CD4-positive, alpha-beta T cell treated with Interleukin-17A for 4 hours (primary cell): ENCODE data around the gene EPN3.

Experiments
- DNase-seq: peaks from one replicate; pipeline ENCODE4 v3.0.0-alpha.2; 2020; ENCODE audit warnings: mixed read lengths

Gene EPN3

DNA sequence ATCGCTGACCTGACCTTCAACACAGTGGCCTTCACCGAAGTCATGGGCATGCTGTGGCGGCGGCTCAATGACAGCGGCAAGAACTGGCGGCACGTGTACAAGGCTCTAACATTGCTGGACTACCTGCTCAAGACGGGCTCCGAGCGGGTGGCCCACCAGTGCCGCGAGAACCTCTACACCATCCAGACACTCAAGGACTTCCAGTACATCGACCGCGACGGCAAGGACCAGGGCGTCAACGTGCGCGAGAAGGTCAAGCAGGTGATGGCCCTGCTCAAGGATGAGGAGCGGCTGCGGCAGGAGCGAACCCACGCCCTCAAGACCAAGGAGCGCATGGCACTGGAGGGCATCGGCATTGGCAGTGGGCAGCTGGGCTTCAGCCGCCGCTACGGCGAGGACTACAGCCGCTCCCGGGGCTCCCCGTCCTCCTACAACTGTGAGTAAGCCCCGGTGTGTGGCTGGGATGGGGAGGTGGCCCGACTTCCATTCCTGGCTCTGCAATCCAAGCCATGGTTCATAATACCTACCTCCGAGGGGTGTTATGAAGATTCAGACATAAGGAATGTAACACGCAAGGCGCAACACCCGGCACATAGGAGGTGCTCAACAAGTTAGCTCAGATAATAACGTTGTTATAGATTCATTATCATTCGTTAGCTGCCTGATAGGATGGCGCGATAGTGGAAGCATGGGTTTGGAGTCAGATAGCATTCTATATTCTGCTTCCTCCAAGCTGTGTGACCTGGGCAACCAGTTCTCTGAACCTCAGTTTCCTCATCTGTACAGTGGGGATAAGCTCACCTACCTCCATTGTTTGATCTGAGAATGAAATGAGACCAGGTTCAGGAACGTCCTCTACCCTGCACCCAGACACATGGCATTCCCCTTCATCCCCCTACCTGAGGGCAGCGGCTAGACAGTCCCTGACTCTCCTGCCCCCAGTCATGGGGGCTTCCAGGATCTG lies 4.4 kb downstream of the EPN3 start:
- DNase-seq = no peak

DNA sequence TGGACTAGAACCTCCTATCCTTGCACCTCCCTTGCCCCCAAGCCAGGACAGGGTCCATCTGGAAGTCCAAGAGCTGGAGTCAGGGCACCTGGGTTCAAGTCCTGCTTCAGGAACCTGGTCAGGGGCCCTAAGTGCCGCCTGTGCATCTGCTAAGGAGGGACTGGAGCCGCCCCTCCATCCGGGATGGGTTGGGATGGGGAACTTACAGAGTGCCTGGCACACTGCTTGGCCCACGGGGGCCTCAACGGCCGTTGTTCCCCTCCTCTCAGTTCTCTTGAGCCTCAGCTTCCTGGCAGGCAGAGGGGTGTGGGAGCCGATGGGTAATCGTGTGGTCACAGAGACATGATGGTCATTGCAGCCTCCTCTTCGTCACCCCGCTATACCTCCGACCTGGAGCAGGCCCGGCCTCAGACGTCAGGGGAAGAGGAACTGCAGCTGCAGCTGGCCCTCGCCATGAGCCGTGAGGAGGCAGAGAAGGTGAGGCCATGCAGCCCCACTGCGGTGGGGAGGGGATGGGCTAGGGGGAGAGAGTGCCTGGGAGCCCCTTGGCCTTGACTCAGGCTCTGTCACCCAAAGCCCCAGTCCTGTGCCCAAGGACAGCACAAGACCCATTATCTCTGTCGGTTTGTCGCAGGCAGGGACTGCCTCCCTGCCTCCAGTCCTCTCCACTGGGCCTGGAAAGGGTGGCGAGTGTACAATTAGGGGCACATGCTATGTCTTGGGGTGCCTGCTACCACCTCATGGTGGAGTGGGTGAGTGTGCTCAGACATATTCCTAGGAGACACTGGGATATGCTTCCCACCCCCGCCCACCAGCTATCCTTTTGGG lies 5.4 kb downstream of the EPN3 start:
- DNase-seq = no peak

DNA sequence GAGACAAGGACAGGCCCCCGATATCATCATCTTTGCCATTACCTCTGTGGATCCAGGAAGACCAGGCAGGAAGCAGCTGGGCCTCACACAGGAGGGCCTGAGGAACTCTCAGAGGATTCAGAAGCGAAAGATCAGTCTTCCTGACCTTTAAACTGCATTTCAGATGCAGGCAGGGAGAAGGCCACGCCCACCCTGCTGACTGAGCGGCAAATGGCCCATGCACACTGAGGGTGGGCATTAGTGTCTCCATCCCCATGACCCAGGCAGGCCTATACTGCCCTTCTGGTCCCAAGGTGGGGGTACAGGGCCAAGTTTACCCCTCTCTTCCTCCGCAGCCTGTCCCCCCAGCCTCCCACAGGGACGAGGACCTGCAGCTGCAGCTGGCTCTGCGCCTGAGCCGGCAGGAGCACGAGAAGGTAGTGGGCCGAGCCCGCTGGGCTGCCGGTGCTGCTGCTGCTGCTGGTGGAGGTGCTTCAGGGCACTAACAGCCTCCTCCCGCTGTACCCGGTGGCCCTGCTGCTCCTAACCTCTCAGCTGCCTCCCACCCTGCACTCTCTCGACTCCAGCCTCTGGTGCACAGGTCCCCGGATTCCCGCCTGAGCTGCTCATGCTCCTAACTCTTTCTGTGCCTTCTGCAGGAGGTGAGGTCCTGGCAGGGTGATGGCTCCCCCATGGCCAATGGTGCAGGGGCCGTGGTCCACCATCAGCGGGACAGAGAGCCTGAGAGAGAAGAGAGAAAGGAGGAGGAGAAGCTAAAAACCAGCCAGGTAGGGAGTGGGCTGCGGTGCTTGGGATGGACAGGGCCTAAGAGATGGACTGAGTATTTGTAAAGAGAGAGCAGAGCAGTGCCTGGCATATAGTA lies 6.2 kb downstream of the EPN3 start:
- no peak for DNase-seq

DNA sequence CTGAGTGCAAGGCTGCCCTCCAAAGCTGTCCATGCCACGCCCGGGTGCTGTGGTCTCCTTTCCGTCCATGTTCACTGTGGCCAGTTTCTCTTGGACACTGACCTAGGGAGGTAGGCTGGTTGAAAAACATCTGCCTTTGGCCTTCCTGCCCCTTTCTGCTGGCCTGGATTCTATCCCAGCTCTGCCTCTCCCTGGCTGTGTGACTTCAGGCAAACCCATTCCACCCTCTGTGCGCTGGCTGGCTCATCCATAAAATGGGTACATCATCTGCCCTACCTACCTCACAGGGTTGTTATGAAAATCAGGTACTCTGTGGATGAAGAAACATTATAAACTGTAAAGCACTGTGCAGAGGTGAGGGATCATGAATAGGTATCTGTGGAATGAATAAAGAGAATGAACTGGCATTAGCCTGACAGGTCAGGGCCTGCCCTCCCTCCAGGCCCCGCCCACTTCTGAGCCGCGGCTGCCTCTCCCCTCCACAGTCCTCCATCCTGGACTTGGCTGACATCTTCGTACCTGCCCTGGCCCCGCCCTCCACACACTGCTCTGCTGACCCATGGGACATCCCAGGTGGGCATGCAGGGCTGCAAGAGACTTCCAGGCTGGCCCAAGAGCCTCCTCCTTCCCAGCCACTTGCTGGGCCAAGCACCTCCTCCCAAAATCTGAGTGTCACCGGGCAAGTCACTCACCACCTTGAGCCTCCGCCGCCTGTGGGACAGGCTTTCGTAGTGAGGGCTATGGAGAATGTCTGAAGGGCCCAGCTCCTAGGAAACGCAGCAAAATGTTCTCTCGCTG lies 7.4 kb downstream of the EPN3 start:
- no peak for DNase-seq

DNA sequence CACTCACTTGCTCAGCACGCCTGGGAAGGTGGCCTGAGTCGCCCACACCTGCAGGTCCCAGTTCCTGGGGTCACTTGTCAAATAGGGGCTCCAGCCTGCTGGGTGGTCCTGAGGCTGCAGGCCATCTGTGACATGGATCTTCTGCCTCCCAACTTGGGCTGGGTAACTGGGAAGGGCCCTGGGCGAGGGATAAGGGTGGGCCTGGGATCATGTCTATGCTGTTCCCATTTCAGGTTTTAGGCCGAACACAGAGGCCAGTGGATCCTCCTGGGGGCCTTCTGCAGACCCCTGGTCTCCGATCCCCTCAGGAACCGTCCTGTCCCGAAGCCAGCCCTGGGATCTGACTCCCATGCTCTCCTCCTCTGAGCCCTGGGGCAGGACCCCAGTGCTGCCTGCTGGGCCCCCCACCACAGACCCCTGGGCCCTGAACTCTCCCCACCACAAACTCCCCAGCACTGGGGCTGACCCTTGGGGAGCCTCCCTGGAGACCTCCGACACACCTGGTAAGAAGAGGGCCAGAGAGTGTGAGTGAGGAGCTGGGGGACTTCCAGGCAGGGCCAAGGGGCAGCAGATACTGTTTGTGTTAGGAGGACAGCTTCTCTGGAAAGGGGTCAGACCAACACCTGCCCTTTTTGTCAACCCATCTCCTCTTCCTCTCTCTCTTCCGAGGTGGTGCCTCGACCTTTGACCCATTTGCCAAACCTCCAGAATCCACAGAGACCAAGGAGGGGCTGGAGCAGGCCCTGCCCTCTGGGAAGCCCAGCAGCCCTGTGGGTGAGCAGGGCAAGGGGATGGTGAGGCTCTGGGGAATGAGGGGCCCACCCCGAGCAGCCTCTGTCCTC lies 8.2 kb downstream of the EPN3 start:
- no peak for DNase-seq

DNA sequence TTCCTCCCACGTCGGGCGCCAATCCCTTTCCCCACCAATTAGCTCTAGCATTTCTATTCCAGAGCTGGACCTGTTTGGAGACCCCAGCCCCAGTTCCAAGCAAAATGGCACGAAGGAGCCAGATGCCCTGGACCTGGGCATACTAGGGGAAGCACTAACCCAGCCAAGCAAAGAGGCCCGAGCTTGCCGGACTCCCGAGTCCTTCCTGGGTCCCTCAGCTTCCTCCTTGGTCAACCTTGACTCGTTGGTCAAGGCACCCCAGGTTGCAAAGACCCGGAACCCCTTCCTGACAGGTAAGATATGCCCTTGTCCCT lies 8.8 kb downstream of the EPN3 start:
- DNase-seq = no peak

DNA sequence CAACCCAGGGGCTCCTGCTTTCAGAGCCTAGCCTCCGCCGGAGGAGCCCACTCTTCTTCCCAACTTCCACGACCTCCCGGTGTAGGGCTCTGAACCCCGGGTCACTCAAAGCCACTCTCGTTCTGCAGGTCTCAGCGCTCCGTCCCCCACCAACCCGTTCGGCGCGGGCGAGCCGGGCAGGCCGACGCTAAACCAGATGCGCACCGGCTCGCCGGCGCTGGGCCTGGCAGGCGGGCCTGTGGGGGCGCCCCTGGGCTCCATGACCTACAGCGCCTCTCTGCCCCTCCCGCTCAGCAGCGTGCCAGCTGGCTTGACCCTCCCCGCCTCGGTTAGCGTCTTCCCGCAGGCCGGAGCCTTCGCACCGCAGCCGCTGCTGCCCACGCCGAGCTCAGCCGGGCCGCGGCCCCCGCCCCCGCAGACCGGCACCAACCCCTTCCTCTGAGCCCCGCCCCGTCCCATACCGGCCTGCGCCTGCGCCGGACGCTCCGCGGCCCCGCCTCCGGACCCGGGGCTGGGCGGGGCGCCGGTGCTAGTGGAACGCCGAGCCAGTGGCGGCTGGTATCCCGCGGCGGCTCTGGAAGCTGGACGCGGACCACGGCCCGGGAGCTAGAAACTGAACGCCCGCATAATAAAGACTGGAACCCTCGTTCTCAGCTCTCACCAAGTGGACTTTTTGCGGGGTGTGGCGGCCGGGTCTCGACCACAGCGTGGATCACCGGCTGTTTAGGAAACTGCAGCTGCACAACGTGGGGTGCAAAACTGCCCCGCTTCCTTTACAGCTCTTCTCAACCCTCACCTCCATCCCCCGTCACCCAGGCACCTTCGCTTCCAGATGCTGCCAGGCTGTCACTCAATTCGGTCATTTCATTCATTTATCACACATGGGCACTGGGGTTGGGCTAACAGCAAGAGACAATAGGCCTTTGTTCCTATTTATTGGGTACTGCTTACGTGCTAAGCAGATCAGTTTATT lies 9.5 kb downstream of the EPN3 start:
- DNase-seq = peak; percentile 89

DNA sequence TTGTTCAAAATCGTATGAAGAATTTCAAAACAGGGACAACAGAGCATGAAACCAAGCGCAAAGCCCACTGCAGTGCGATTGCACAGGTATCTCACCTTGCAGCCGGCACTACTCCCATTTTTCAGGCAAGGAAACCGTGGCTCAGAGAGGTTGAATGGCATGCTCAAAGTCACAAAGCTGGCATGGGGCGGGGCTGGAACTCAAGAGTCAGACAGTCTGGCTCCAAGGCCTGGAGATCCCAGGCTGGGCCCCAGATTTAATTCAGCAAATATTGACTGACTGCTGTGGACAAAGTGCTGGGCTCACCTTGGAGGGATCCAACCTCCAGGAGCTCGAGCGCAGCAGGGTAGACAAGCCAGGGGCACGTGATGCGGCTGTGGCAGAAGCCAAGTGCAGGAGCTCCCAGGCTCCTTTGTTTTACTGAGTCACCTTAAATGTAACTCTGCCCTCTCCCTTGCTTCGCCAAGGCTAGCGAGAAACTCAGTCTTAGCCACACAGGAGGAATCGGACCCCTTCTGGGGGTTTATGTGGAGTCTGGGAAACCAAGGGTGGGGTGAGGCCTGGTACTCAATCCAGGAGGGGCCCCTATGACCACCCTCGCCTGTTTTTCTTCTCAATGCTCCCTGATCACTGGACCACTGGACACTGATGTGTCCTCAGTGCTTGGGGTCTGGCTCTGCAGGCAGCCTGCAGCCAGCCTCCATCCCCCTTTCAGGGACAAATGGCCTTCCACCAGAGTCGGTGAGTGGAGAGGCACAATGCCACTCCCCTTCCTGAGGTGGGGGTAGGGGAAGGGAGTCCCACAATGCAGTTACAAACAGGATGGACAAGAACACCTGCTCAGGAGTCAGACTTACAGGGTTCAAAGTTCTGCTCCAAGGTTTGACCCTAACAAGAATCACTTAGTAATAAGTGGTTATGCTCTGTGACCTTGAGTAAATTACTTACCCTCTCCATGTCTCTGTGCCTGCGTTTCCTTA lies 10.6 kb downstream of the EPN3 start:
- no peak for DNase-seq

DNA sequence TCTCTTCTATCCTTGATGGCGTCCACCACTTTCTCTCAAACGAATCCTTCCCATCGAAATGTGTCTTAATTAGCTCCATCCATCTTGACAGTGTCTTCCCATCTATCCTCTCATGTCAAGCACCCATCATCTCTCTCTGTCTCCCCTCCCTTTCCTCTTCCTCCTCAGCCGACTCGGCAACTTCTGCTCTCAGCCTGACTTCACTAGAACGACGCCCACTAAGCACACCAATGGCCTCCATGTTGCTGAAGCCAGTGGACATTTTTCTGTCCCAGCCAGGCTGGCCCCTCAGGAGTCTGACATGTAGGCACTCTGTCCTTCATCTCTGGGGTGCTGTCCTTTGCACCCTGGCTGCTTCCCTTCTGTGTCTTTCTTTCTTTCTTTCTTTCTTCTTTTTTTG lies 12.0 kb downstream of the EPN3 start:
- DNase-seq = no peak

DNA sequence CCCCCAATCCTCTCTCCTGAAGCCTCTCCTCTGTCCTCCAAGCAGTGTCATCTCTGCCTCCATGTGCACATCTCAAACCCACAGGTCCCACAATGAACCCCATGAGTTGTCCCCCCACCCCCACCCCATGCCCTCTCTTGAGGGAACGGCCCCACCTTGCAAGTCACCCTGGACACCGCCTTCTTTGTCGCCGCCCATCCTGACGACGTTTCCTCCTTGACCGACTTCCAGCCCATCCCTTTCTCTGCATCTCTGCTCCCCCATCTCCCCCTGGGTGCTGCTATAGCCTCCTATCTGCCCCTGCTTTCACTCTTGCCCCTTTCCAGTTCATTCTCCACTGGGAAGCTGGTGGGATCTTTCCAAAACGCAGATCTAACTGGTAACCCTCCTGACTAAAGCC lies 12.8 kb downstream of the EPN3 start:
- no peak for DNase-seq

DNA sequence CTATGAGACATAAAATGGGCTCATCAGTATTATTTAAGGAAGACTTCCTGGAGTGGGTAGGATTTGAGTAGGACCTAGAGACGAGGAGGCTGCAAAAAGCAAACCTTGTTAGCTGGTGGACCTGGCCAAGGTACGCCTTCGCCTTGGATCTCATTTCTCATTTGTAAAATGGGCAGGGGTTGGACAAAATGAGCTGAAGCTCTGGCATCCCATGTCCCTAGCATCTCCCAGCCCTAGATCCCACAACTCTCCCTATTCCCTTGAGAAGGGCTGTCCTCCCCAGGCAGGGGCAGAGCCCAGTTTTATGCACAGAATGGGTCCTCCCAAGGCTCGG lies 14.1 kb downstream of the EPN3 start:
- DNase-seq = no peak

DNA sequence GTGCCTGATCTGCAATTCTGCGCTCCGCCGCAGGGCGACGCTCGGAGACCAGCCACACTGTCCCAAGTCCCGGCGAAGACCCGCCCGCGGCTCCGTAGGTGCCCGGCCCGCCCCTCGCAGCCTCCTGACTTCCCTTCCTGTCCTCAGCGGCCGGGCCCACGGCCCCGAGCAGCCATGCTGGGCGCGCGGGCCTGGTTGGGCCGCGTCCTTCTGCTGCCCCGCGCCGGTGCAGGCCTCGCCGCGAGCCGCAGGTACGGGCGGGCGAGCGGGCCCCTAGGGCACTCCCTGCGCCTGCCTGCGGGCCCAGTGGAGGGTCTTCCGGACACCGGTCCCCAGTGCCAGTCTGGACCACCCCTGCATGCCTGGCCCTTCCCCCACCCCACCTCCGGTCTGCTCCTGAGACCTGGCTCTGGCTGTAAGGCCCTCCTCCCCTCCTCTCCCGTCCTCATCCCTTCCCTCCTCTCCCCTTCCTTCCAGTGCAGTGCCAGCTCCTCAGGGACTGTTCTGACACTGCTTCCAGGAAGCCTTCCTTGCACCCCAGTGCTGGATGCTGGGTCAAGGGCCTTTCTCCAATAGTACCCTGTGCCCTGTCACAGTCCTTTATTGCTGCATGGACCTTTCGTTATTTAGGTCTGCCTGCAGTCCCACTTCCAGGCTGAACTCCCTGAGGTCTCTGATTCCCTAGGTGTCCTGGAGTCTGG lies 14.7 kb downstream of the EPN3 start, which contains the start of gene SPATA20:
Gene SPATA20, plus strand, starts transcription at position 140 of the 701 bp plus-strand sequence. Its CDS starts 35 bp downstream, at position 175.
- DNase-seq = peak; percentile 92

DNA sequence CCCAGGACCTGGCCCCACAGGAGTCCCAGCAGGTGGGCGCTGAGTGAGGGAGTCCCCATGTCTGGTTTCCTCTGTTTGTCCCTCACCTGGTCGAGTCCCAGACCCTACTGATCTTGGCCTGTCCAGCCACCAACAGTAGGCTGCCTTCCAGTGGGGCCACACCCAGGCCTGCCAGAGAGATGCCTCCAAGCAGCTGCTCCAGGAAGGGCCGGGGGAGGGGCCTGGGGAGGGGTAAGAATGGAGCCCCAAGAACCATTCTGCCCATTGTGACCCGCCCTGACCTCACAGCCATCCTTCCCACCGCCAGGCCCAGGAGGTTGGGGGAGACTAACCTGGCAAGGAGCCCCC lies 15.2 kb downstream of the EPN3 start:
- DNase-seq = no peak

DNA sequence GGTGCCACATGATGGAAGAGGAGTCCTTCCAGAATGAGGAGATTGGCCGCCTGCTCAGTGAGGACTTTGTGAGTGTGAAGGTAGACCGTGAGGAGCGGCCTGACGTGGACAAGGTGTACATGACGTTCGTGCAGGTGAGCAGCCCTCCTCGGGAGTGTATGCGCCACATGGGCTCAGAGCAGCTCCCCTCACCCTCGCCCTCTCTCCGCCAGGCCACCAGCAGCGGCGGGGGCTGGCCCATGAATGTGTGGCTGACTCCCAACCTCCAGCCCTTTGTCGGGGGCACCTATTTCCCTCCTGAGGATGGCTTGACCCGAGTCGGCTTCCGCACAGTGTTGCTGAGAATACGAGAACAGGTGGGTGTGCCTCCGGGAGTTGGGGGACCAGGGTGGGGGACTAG lies 16.3 kb downstream of the EPN3 start:
- DNase-seq = no peak

DNA sequence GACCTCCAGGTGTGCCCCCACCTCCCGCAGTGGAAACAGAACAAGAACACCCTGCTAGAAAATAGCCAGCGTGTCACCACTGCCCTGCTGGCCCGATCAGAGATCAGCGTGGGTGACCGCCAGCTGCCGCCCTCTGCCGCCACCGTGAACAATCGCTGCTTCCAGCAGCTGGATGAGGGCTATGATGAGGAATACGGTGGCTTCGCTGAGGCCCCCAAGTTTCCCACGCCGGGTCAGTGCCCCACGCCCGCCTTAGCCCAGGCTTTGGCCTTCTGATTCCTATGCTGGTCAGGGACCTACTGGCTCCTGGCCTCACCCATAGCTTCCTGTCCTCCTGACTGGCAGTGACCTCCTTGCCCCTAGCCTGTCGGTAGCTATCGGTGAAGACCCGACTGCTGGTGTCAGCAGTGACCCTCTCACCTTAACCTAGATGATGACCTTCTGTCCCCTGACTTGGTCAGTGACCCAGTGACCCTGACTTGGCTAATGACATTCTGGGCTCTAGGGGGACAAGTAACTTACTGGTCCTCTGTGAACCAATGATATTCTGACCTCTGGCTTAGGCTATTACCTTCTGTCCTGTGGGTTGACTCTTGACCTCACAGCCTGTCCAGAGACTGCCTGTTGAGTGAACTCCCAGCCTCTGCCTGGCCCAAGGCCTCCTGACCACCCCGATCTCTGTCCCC lies 16.9 kb downstream of the EPN3 start:
- no peak for DNase-seq

DNA sequence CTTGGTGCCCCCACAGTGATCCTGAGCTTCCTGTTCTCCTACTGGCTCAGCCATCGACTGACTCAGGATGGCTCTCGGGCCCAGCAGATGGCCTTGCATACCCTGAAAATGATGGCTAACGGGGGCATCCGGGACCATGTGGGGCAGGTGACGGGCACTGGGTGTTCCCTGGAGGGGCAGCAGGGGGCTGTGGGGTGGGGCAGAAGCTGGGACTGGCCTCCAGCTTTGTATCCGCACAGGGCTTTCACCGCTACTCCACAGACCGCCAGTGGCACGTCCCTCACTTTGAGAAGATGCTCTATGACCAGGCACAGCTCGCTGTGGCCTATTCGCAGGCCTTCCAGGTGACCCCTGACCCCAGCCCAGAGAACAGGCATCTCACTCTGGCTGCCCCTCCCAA lies 17.4 kb downstream of the EPN3 start:
- DNase-seq = no peak

DNA sequence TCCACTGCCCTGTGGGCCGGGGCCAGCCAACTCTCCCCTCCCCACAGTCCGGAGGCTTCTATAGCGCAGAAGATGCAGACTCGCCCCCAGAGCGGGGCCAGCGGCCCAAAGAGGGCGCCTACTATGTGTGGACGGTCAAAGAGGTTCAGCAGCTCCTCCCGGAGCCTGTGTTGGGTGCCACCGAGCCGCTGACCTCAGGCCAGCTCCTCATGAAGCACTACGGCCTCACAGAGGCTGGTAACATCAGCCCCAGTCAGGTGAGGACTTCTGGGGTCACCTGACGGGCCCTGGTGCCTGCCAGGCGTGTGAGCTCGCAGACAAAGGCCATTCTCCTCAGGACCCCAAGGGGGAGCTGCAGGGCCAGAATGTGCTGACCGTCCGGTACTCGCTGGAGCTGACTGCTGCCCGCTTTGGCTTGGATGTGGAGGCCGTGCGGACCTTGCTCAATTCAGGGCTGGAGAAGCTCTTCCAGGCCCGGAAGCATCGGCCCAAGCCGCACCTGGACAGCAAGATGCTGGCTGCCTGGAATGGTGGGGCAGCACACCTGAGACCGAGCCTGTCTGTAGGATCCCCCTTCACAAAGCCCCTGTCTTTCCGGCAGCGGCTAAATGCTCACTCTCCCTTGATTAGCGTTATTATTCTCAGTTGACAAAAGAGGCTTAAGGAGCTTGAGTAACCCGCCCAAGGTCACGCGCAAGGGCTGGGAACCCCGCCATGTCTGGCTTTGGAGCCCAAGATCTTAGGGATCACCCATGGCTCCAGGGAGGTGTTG lies 18.3 kb downstream of the EPN3 start:
- DNase-seq = no peak
